Tibial artery (tissue), 4 donors: Measurements from ENCODE around the gene PWP1.

Experiments
- DNase-seq, 2 donors: peaks; one replicate each; pipeline ENCODE4 v3.0.0-alpha.2; 2019
- H3K27ac ChIP-seq, 2 donors: fragments of 200-600 bp; sonication (generic) in 1 of 2; 1 replicate in 1 of 2; 2 replicates in 1 of 2; pipeline ENCODE4 v1.5.1; 2018 to 2019; ENCODE audit warnings: mild to moderate bottlenecking in 1 of 2
- H3K27me3 ChIP-seq, 2 donors: fragments of 200-600 bp; sonication (generic) in 1 of 2; one replicate each; pipeline versions ENCODE4 v1.5.1 to v1.6.0; 2016 to 2019
- H3K36me3 ChIP-seq, 3 donors: fragments of 200-600 bp; sonication (generic) in 2 of 3; one replicate each; pipeline ENCODE4 v1.5.1; 2016 to 2019; ENCODE audit warnings: mild to moderate bottlenecking in 2 of 3
- H3K4me1 ChIP-seq, 4 donors: fragments of 200-600 bp; sonication (generic) in 2 of 4; 1 replicate in 3 of 4; 2 replicates in 1 of 4; pipeline ENCODE4 v1.5.1; 2016 to 2019
- H3K4me3 ChIP-seq, 2 donors: fragments of 200-600 bp; sonication (generic) in 1 of 2; 1 replicate in 1 of 2; 2 replicates in 1 of 2; pipeline ENCODE4 v1.5.1; 2018 to 2019; ENCODE audit warnings: mild to moderate bottlenecking in 2 of 2
- H3K9me3 ChIP-seq, 3 donors: fragments of 200-600 bp; sonication (generic) in 1 of 3; one replicate each; pipeline ENCODE4 v1.5.1; 2016 to 2019
- intact Hi-C: fragments of 100-400 bp; cut with DNase I; formaldehyde crosslinking; loops from one replicate; pipeline ENCODE4 v1.15.0; 2023; ENCODE audit warnings: low total_unique reads
- TF ChIP-seq, protein P1 (sequence below), 2 experiments: fragments of 200-600 bp in 1 of 2; fragments of 450-650 bp in 1 of 2; IDR thresholded peaks; one replicate each; pipeline ENCODE4 v1.5.1; 2017 to 2019; ENCODE audit warnings: antibody characterized with exemption in 2 of 2, mild to moderate bottlenecking in 1 of 2, moderate library complexity in 1 of 2

Gene PWP1

DNA sequence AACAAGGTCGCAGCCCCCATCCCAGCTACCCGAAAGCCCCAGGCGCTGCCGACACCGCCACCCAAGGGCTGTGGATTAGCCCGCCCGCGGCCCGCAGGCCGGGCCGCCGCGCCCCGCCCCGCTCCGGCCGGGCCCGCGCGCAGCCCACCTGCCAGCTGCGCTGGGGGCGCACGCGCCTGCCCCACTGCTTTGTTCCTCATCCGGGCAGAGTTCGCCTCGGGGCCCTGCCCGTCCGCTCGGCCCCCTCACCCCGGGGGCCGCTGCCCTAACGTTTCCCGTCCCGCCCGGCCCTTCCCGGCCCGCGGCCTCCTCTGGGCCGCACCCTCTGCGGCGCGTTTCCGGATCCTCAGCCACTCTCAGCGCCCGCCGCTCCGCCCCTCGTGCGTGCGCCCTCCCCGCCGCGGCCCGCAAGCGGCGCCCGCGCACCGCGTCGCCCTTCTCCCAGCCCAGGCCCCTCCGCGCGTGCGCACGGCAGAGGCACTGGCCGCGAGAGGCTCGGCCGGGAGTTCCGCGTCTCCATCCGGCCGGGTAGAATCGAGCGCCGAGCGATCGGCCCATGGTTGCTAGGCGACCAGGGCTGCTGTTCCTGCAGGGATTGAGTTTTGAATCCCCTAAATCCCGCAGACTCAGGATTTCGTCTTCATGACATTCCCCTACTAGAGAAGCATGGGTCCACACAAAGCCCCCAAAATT lies 75.4 kb downstream of the PWP1 start, which contains the start of gene PRDM4:
TSS of gene PRDM4 (minus strand) at position 329 of the 693 bp plus-strand sequence. CDS start 622 bp downstream, outside the sequence.
- Histone ChIP-seq H3K27ac (peak within 1 kb of the TSS; percentile 55 to 73), H3K27me3 (no peaks in the 10 kb centered on the region), H3K36me3 (peaks cover 11 to 13% (median 11%) of the 10 kb centered on the region in 3 donors), H3K4me1 (peaks cover 0 to 37% (median 23%) of the 10 kb centered on the region in 4 donors), H3K9me3 (no peaks in the 10 kb centered on the region), H3K4me3 (peak within 1 kb of the TSS; percentile 66 to 71)
- TF ChIP-seq, protein P1, sequence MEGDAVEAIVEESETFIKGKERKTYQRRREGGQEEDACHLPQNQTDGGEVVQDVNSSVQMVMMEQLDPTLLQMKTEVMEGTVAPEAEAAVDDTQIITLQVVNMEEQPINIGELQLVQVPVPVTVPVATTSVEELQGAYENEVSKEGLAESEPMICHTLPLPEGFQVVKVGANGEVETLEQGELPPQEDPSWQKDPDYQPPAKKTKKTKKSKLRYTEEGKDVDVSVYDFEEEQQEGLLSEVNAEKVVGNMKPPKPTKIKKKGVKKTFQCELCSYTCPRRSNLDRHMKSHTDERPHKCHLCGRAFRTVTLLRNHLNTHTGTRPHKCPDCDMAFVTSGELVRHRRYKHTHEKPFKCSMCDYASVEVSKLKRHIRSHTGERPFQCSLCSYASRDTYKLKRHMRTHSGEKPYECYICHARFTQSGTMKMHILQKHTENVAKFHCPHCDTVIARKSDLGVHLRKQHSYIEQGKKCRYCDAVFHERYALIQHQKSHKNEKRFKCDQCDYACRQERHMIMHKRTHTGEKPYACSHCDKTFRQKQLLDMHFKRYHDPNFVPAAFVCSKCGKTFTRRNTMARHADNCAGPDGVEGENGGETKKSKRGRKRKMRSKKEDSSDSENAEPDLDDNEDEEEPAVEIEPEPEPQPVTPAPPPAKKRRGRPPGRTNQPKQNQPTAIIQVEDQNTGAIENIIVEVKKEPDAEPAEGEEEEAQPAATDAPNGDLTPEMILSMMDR (IDR thresholded peaks at IDR 0.05): peak; percentile 26 to 44
- intact Hi-C loops: loop anchor here (1.0 kb wide), 1 partner anchor 76 kb away; the partner anchor contains the start of gene PWP1
- DNase-seq: peak; percentile 93 to 97

DNA sequence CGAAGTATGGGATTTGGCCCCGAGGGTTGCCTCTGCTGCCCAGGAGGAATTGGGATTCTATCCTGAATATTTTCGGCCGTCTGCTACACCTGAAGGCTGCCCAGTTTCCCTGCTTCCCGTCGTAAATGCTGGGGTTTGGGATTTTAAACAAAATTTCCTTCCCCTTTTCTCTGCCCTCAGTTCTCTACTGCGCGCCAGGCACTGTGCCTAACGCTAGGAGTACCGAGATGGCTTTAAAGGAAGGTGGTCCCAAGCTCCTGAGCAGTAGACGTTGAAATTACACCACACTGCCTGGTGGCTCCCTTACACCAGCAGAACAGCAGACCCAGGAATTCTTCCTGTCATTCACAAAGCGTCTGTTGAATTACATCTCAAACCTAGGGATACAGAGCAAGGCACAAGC lies 75.9 kb downstream of the PWP1 start:
- H3K27ac ChIP-seq: peak overlapping the region; percentile 55 to 73
- intact Hi-C loops: loop anchor here (1.0 kb wide), 1 partner anchor 76 kb away; the partner anchor contains the start of gene PWP1
- peaks cover 0 to 37% (median 23%) of the 10 kb centered on the region in 4 donors for H3K4me1 ChIP-seq

More for the DNA sequence above, 75.9 kb downstream of the PWP1 start:
- Histone ChIP-seq H3K36me3 (peaks cover 5 to 7% (median 6%) of the 10 kb centered on the region in 3 donors), H3K4me3 (peak overlapping the region; percentile 66 to 71), H3K27me3 (no peaks in the 10 kb centered on the region), H3K9me3 (no peaks in the 10 kb centered on the region)
- no peak for DNase-seq
- TF ChIP-seq, protein P1 (IDR thresholded peaks at IDR 0.05): no peak
